GM19035 (cell line): Measurements from ENCODE around the gene MZB1.
"Not testable (repeated sequence)": the region's sequence is repeated elsewhere in the genome, so short reads cannot be mapped to it uniquely, and the experiment has no call there.

Source experiments
- ATAC-seq: cut with Tn5 transposase; IDR thresholded peaks from one replicate; pipeline ENCODE4 v1.9.1; 2021; ENCODE audit not compliant: unreplicated experiment

MZB1 gene

GRCh38 chr5:139378101-139378825, 11.4 kb downstream of the MZB1 start:
- ATAC-seq: no peak

DNA sequence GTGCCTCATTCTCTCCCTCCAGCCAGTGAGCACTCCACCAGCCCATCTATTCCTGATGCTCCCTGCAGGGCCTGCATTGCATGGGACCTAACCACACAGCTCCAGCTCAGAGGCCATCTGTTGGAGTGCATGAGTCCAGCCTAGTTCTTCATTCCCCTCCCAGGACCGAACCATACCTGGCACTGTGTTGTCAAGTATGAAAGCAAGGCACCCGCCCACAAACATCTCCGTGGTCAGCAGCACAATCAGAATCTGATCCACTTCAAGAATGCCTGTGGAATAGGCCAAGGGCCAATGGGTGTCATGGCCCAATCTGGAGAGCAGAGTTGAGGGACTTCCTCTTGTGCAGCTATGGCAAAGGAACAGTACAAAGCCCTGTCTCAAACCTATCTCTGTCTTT, 12.5 kb downstream of the MZB1 start:
- ATAC-seq: no peak

DNA sequence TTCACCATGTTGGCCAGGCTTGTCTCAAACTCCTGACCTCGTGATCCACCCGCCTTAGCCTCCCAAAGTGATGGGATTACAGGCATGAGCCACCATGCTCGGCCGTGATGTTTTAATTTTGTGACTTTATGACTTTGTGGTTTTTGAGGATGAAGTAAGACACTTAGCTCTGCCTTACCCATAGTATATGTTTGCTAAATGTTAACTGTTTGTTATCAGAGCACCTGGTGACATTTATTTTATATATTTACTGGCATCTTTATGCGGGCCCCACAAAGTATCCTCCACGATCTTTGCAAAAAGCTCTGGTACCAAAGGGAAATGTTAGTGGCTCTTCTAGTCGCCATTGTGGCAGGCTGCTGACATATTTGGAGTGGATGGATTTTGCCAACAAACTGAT, 13.3 kb downstream of the MZB1 start:
- no peak for ATAC-seq

GRCh38 chr5:139374909-139375308, 14.8 kb downstream of the MZB1 start:
- ATAC-seq: no peak

GRCh38 chr5:139371482-139372435, 18.0 kb downstream of the MZB1 start:
- no peak for ATAC-seq

DNA sequence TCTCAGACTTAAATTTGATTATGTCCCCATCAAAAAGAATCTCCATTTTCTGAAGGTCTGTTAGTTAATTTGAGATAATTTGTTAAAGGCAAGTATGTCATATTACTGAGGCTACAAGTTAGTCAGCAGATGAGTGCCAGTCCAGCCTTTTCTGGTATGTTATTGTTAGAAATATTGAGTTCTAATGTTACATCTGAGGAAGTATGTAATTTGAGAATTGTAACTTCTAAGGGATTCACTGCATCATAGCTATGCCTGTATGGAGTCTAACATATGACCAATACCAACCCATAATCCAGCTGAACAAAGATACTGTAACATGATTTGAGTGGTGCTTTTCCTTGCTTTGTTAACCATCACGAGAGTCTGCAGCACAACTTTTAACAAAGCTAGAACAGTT, 20.5 kb downstream of the MZB1 start:
- no peak for ATAC-seq

GRCh38 chr5:139368613-139369012, 21.1 kb downstream of the MZB1 start:
- no peak for ATAC-seq

- no peak for ATAC-seq
These were observed 25.2 kb downstream of the MZB1 start for GRCh38 chr5:139364466-139364865.

- no peak for ATAC-seq
These were observed 25.8 kb downstream of the MZB1 start for GRCh38 chr5:139363937-139364336.

DNA sequence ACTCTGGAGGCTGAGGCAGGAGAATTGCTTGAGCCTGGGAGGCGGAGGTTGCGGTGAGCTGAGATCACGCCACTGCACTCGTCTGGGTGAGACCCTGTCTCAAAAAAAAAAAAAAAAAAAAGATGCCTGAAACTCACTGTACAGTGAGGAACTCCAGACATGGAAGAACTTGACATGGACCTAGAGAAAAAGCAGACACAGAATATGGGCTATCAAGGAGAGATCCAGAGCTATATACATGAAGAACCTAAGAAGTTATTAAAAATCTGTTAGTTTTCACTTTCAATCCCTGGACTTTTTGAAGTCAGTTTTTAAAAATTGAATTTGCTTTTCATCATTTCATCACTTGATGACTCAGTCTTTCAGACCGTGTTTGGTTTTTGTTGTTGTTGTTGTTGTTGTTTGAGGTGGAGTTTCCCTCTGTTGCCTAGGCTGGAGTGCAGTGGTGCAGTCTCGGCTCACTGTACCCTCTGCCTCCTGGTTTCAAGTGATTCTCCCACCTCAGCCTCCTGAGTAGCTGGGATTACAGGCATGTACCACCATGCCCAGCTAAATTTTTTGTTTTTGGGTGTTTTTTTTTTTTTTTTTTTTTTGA, 27.8 kb downstream of the MZB1 start:
- ATAC-seq: no peak

GRCh38 chr5:139360384-139360783, 29.3 kb downstream of the MZB1 start:
- no peak for ATAC-seq

DNA sequence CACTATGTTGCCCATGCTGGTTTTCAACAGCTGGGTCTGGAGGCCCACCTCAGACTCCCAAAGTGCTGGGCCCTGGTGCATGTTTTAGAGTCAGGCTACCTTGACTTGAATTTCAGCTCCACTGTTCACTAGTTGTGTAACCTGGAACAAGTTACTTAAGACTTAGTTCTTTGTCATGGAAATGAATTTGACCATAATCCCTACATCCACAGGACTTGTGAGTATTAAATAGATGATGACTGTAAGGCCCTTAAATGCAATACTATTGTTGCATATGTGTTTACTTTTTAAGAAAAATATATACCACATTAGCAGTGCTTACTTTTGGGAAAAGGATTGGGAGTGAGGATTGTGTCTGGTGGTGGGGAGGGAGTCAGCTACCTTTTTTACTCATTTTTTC, 31.6 kb downstream of the MZB1 start:
- no peak for ATAC-seq

- ATAC-seq: not testable (repeated sequence)
These were observed 33.8 kb downstream of the MZB1 start for GRCh38 chr5:139355900-139356299.

GRCh38 chr5:139354186-139354585, 35.5 kb downstream of the MZB1 start:
- no peak for ATAC-seq

GRCh38 chr5:139347863-139348262, 41.9 kb downstream of the MZB1 start:
- ATAC-seq: not testable (repeated sequence)

GRCh38 chr5:139345442-139345841, 44.3 kb downstream of the MZB1 start:
- not testable (repeated sequence) for ATAC-seq

DNA sequence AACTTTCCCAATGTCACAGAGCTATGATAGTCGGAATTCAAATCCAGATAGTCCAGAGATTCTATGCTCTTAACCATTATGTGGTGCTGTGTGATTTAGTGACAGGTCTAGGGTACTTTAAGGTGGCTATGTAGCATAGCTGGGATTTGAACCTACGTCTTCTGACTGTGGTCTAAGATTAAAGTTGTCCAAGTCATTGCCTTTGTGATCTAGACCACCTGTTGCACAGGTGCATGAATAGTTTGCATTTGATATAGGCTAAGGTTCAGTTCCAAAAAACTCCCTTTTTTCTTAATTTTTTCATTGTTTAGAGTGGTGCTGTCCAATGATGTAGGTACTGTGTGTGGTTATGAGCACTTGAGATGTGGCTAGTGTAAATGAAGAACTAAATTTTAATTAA, 45.5 kb downstream of the MZB1 start:
- no peak for ATAC-seq

- no peak for ATAC-seq
These were observed 46.2 kb downstream of the MZB1 start for GRCh38 chr5:139343476-139343875.

GRCh38 chr5:139342423-139342723, 47.3 kb downstream of the MZB1 start:
- ATAC-seq: no peak

DNA sequence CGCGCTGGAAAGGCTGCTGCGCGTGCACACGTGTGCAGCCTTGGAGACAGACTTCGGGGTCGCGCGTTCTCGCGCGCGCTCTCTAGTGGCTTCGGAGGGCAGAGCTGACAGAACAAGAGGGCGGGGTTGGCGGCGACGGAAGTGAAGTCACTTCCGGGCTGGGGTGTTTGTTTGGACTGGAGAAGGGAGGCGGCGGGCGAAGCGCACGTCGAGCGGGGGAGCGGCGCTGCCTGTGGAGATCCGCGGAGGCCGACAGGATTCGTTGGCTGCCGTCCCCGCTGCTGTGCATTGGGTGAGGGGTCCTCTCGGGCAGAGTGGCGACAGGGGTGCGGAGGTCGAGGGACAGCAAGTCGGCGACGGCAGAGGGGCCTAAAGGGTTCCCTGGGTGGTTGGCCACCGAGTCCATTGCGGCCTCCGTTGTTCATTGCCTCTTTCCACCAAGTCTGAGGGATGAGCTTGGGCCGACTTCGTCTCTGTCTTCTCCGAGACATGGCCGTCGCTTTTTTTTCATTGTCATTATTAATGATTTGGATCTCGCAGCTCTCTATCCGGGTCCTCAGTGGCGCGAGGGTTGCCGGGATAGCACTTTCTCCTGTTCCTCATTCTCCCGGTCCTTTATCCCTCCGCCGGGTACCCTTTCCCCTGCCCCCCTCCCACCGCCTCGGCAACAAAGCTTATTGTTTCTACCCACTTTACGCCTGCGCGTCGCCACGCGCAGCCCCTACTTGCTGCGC, 47.9 kb downstream of the MZB1 start, which contains the start of gene PAIP2:
Gene PAIP2 (plus strand): TSS at position 166 of the 734 bp plus-strand sequence. CDS start 21,931 bp downstream, outside the sequence.
- ATAC-seq: peak; percentile 93

GRCh38 chr5:139341187-139341688, 48.5 kb downstream of the MZB1 start:
- ATAC-seq: no peak
